Upper lobe of left lung (tissue), 6 donors: ENCODE results near the gene LOXL1. TPM values are rescaled to one million over a fixed set of nuclear protein-coding genes. Genes with fewer than 3 reads are reported as not detected.

Source experiments
- ATAC-seq, 2 donors: fragments of 200-7000 bp; cut with Tn5 transposase; one replicate each; pipeline ENCODE4 v1.9.1; 2022; ENCODE audit warnings: mild to moderate bottlenecking in 2 of 2, moderate library complexity in 2 of 2; ENCODE audit not compliant: low FRiP score in 2 of 2
- DNase-seq, 2 donors: peaks; one replicate each; pipeline ENCODE4 v3.0.0-alpha.2; 2019 to 2020
- H3K27ac ChIP-seq, 4 donors: fragments of 200-600 bp; sonication (generic); one replicate each; pipeline ENCODE4 v1.5.1; 2016 to 2019
- H3K27me3 ChIP-seq, 4 donors: fragments of 200-600 bp; sonication (generic); one replicate each; pipeline ENCODE4 v1.5.1; 2017 to 2019
- H3K36me3 ChIP-seq, 4 donors: fragments of 200-600 bp; sonication (generic); one replicate each; pipeline ENCODE4 v1.5.1; 2016 to 2019
- H3K4me1 ChIP-seq, 4 donors: fragments of 200-600 bp; sonication (generic); one replicate each; pipeline ENCODE4 v1.5.1; 2018 to 2019
- H3K4me3 ChIP-seq, 4 donors: fragments of 200-600 bp; sonication (generic); one replicate each; pipeline ENCODE4 v1.5.1; 2017 to 2019; ENCODE audit warnings: mild to moderate bottlenecking in 2 of 4, moderate library complexity in 1 of 4
- H3K9me3 ChIP-seq, 4 donors: fragments of 200-600 bp; sonication (generic); one replicate each; pipeline ENCODE4 v1.5.1; 2018 to 2019
- EP300 ChIP-seq, 4 donors: sonication (generic); formaldehyde crosslinking; IDR thresholded peaks; one replicate each; pipeline ENCODE4 v1.5.1; 2017; ENCODE audit warnings: antibody characterized with exemption in 4 of 4, control low read depth in 2 of 4
- POLR2A ChIP-seq, 4 donors: fragments of 450-650 bp; IDR thresholded peaks; one replicate each; pipeline ENCODE4 v1.5.1; 2016 to 2017; ENCODE audit warnings: antibody characterized with exemption in 4 of 4, mild to moderate bottlenecking in 2 of 4
- POLR2AphosphoS5 ChIP-seq, 2 donors: sonication (generic); formaldehyde crosslinking; IDR thresholded peaks; one replicate each; pipeline ENCODE4 v1.5.1; 2017; ENCODE audit warnings: antibody characterized with exemption in 2 of 2
- WGBS, 2 donors: methylation state at CpG; one replicate each; pipeline ENCODE4 v1.1.5; 2017 to 2018; 5-methylcytosine and 5-hydroxymethylcytosine counted together
- total RNA-seq, 6 donors: library from RNA; depleted of rRNA in 4 of 6; stranded (reverse); fragments of >200 nt in 4 of 6; gene quantifications; one replicate each; pipeline versions ENCODE4 v1.1.0 to v1.2.1, GENCODE V29; 2016 to 2021
- TF ChIP-seq, protein P1 (sequence below), 6 experiments: fragments of 450-650 bp in 4 of 6; fragments of 200-600 bp in 2 of 6; sonication (generic) in 2 of 6; IDR thresholded peaks; one replicate each; pipeline ENCODE4 v1.5.1; 2016 to 2019; ENCODE audit warnings: antibody characterized with exemption in 6 of 6
- donor health status: DM: no; HTN: no; CAD: no; lungs with moderate emphysema.
- donor health status: DM: no; HTN: yes; CAD: no; lungs with severe emphysema.

LOXL1 gene
- total RNA-seq, 6 donors from 2014 or later, result 6.0 to 25.9 (median 8.0) TPM

DNA sequence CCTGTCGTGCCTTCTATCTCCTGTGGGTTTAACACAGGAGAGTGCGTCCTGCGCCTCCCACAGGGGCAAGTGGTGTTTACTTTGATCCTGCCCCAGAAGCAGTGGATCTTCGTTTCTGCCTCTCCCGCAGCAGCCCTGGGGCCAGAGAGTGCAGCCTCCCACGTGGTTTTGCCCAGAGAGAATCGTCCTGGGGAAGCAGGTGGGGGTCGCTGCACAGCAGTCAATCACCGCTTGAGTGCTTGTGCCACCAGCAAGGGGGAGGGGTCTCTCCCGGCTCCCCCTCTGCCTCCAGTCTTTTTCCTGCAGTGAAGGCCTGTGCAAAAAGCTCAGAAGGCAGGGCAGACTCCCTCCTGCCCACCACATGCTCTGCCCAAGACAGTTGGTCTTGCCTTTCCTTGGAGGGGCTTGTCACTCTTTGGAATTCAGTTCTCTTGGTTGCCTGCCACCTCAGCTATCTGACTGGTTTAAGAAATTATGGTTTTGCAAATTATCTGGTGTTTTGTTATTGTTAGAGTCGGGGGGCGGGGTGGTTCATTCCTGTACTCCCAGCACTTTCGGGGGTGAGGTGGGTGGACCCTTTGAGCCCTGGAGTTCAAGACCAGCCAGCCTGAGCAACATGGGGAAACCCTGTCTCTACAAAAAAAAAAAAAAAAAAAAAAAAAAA lies 39.0 kb downstream of the LOXL1 start:
- Histone ChIP-seq H3K27me3 (no peaks in the 10 kb centered on the region), H3K27ac (peak overlapping the region in 1 of 4 donors; percentile 15), H3K36me3 (no peaks in the 10 kb centered on the region), H3K9me3 (no peaks in the 10 kb centered on the region), H3K4me3 (peak overlapping the region in 1 of 4 donors; percentile 23), H3K4me1 (peaks cover 5 to 8% (median 7%) of the 10 kb centered on the region in 4 donors)
- TF ChIP-seq POLR2AphosphoS5 (IDR thresholded peaks at IDR 0.05) (no peak), POLR2A (IDR thresholded peaks at IDR 0.05) (no peak), EP300 (IDR thresholded peaks at IDR 0.05) (no peak)
- TF ChIP-seq, protein P1, sequence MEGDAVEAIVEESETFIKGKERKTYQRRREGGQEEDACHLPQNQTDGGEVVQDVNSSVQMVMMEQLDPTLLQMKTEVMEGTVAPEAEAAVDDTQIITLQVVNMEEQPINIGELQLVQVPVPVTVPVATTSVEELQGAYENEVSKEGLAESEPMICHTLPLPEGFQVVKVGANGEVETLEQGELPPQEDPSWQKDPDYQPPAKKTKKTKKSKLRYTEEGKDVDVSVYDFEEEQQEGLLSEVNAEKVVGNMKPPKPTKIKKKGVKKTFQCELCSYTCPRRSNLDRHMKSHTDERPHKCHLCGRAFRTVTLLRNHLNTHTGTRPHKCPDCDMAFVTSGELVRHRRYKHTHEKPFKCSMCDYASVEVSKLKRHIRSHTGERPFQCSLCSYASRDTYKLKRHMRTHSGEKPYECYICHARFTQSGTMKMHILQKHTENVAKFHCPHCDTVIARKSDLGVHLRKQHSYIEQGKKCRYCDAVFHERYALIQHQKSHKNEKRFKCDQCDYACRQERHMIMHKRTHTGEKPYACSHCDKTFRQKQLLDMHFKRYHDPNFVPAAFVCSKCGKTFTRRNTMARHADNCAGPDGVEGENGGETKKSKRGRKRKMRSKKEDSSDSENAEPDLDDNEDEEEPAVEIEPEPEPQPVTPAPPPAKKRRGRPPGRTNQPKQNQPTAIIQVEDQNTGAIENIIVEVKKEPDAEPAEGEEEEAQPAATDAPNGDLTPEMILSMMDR (IDR thresholded peaks at IDR 0.05), result no peak
- ATAC-seq, result no peak
- 32 to 36% methylated on average over 12 to 13 of the region's 13 CpGs for WGBS, 2 donors
- peak in 1 of 2 donors; percentile 10 for DNase-seq

DNA sequence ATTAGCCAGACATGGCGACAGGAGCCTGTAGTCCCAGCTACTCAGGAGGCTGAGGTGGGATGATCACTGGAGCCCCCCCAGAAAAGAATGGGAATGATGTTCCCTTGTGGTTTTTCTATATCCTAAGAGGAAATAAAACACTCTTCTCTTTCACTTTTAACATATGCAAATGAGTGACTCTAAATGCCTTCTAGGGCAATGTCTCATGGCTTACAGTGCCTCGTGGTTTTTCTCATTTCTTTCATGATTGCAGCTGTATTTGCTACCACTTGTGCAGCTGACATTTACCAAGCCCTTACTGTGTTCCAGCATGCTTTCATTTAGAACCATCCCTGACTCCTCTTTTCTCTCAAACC lies 39.5 kb downstream of the LOXL1 start:
- no peak overlapping the region for H3K27ac ChIP-seq
- ATAC-seq (no peak), DNase-seq (peak in 1 of 2 donors; percentile 6)
- H3K36me3 ChIP-seq, result no peaks in the 10 kb centered on the region
- no peak overlapping the region for H3K4me3 ChIP-seq
- no peaks in the 10 kb centered on the region for H3K9me3 ChIP-seq
- no peaks in the 10 kb centered on the region for H3K27me3 ChIP-seq
- H3K4me1 ChIP-seq, result peaks cover 5 to 8% (median 7%) of the 10 kb centered on the region in 4 donors
- 30 to 41% methylated on average over 2 of the region's 2 CpGs for WGBS, 2 donors
- TF ChIP-seq EP300 (IDR thresholded peaks at IDR 0.05) (no peak), POLR2AphosphoS5 (IDR thresholded peaks at IDR 0.05) (no peak), POLR2A (IDR thresholded peaks at IDR 0.05) (no peak)
- TF ChIP-seq, protein P1 (IDR thresholded peaks at IDR 0.05), result no peak

- TF ChIP-seq EP300 (IDR thresholded peaks at IDR 0.05) (no peak), POLR2A (IDR thresholded peaks at IDR 0.05) (no peak), POLR2AphosphoS5 (IDR thresholded peaks at IDR 0.05) (no peak)
- TF ChIP-seq, protein P1 (IDR thresholded peaks at IDR 0.05), result no peak
- no peak overlapping the region for H3K27ac ChIP-seq
- 80 to 97% methylated on average over 3 of the region's 3 CpGs for WGBS, 2 donors
- H3K9me3 ChIP-seq, result no peaks in the 10 kb centered on the region
- H3K4me3 ChIP-seq, result no peak overlapping the region
- no peak for ATAC-seq
- H3K4me1 ChIP-seq, result peaks cover 11 to 17% (median 16%) of the 10 kb centered on the region in 4 donors
- no peaks in the 10 kb centered on the region for H3K36me3 ChIP-seq
- H3K27me3 ChIP-seq, result no peaks in the 10 kb centered on the region
- DNase-seq, result no peak
Observed at GRCh38 chr15:73968461-73968860, 42.2 kb downstream of the LOXL1 start.

GRCh38 chr15:73969151-73969759 lies 43.0 kb downstream of the LOXL1 start:
- WGBS, 2 donors, result 84 to 88% methylated on average over 4 to 6 of the region's 6 CpGs
- no peaks in the 10 kb centered on the region for H3K36me3 ChIP-seq
- TF ChIP-seq EP300 (IDR thresholded peaks at IDR 0.05) (no peak), POLR2AphosphoS5 (IDR thresholded peaks at IDR 0.05) (no peak), POLR2A (IDR thresholded peaks at IDR 0.05) (no peak)
- TF ChIP-seq, protein P1 (IDR thresholded peaks at IDR 0.05), result no peak
- H3K4me1 ChIP-seq, result peaks cover 12 to 20% (median 17%) of the 10 kb centered on the region in 4 donors
- H3K4me3 ChIP-seq, result no peak overlapping the region
- no peak for ATAC-seq
- H3K9me3 ChIP-seq, result no peaks in the 10 kb centered on the region
- H3K27ac ChIP-seq, result no peak overlapping the region
- no peaks in the 10 kb centered on the region for H3K27me3 ChIP-seq
- peak in 1 of 2 donors; percentile 10 for DNase-seq
